ENCODE results near the gene ZNF525. TPM values are rescaled to one million over a fixed set of nuclear protein-coding genes. Genes with fewer than 3 reads are reported as not detected.
"Not testable (repeated sequence)": the region's sequence is repeated elsewhere in the genome, so short reads cannot be mapped to it uniquely, and the experiment has no call there.

Gene ZNF525
- total and polyA plus RNA-seq, 7 experiments from 2014 or later, result 11.5 to 33.7 (median 19.7) TPM

DNA sequence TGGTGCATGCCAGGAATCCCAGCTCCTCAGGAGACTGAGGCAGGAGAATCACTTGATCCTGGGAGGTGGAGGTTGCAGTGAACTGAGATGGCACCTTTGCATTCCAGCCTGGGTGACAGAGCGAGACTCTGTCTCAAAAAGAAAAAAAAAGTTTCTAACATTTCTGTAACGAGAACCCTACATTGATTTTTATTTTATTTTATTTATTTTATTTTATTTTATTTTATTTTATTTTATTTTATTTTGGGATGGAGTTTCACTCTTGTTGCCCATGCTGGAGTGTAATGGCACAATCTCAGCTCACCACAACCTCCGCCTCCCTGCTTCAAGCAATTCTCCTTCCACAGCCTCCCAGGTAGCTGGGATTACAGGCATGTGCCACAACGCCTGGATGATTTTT is 21.1 kb upstream of the ZNF525 start:
- H3K27me3 Mint-ChIP-seq; intact Hi-C loops (cut with micrococcal nuclease); POLR2A ChIA-PET; H3K27ac ChIP-seq (ENCODE audit: low read depth, low read length); H3K4me3 ChIP-seq (ENCODE audit: low read length); H3K4me1 ChIP-seq (ENCODE audit: control insufficient read depth in 2 of 2, insufficient read depth in 2 of 2, low read length in 2 of 2); DNase-seq; H3K27ac Mint-ChIP-seq; H3K4me1 Mint-ChIP-seq; H3K27me3 ChIP-seq (ENCODE audit: control insufficient read depth in 2 of 2, insufficient read depth in 2 of 2, low read length in 2 of 2); H3K4me3 Mint-ChIP-seq; ATAC-seq: not testable (repeated sequence)
- Histone ChIP-seq H3K36me3 (ENCODE audit: control insufficient read depth in 2 of 3, insufficient read depth in 3 of 3, low read length in 3 of 3) (peaks cover 25 to 99% (median 58%) of the 10 kb centered on the region in 3 experiments), H3K9me3 (ENCODE audit: control insufficient read depth in 2 of 3, low read length in 3 of 3) (peaks cover 0 to 81% (median 4%) of the 10 kb centered on the region in 3 experiments)
- peaks cover 51 to 99% (median 92%) of the 10 kb centered on the region in 5 donors for H3K36me3 Mint-ChIP-seq
- CTCF ChIA-PET, result interaction anchor here (0.7 kb wide), 1 partner anchor 1039 kb away, joined by 3 read pairs; no protein-coding TSS in a partner anchor
- peaks cover 8 to 100% (median 78%) of the 10 kb centered on the region in 11 donors for H3K9me3 Mint-ChIP-seq

DNA sequence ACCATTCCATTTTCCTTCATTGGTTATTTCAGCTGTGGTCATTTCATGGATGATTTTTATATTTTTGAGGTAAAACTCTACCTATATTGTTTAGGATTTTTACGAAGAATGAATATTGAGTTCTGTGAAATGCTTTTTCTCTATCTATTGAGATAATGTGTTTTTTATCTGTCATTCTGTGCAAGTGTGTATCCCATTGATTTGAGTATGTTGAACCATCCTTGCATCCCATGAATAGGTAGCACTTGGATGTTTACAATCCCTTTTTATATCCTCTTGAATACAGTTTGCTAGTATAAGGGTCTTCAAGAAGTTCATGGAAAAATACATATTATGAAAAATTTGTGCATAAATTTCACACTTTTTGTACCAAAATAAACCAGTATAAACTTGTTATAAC is 9.8 kb upstream of the ZNF525 start:
- ATAC-seq (no peak), DNase-seq (no peak)
- Mint-ChIP-seq H3K4me3 (no peak overlapping the region), H3K36me3 (peaks cover 18 to 54% (median 32%) of the 10 kb centered on the region in 5 donors), H3K4me1 (peaks cover 0 to 5% (median 0%) of the 10 kb centered on the region in 7 donors), H3K27ac (no peak overlapping the region), H3K9me3 (peaks cover 12 to 94% (median 64%) of the 10 kb centered on the region in 11 donors), H3K27me3 (no peaks in the 10 kb centered on the region)
- Histone ChIP-seq H3K9me3 (ENCODE audit: control insufficient read depth in 2 of 3, low read length in 3 of 3) (peaks cover 19 to 80% (median 40%) of the 10 kb centered on the region in 3 experiments), H3K27ac (ENCODE audit: low read depth, low read length) (no peak overlapping the region), H3K27me3 (ENCODE audit: control insufficient read depth in 2 of 2, insufficient read depth in 2 of 2, low read length in 2 of 2) (no peaks in the 10 kb centered on the region), H3K4me3 (ENCODE audit: low read length) (no peak overlapping the region), H3K4me1 (ENCODE audit: control insufficient read depth in 2 of 2, insufficient read depth in 2 of 2, low read length in 2 of 2) (no peaks in the 10 kb centered on the region), H3K36me3 (ENCODE audit: control insufficient read depth in 2 of 3, insufficient read depth in 3 of 3, low read length in 3 of 3) (peaks cover 7 to 14% (median 8%) of the 10 kb centered on the region in 3 experiments)
- intact Hi-C loops (cut with micrococcal nuclease), result no loop called here
- CTCF ChIA-PET, result no interaction called here
- POLR2A ChIA-PET, result no interaction called here

DNA sequence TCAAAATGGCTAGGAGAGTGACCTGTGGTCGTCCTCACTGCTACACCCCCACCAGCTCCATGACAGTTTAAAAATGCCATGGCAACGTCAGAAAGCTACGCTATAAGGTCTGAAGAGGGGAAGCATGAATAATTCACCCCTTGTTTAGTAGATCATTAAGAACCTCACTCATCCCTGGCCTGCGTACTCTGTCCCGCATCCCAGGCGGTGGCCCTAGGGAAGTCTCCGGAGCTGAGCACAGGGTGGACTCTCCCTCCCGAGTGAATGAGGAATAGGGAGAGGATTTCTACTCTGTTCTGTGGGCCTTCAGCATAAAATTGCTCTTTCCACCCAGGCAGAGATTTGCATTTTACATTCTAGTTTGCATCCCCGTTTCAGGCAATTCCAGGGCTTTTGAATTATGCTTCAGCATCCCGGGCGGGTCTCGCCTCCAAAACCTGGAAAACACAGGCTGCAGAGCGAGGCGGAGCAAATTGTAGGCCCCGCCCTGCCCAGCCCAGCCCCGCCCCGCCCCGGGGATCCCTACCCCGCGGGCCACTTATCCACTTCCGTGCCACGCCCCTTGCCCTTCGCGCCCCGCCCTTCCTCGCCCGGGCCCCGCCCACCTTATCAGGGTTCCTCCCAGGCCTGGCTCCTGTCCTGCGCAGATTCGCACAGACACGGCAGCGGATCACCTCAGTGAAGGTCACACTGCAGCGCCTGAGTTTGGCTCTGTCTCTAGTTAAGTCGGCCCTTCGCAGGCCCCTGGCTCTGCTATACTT is 7.5 kb upstream of the ZNF525 start:
- intact Hi-C loops (cut with micrococcal nuclease), result no loop called here
- H3K4me3 Mint-ChIP-seq, result no peak overlapping the region
- Histone ChIP-seq H3K9me3 (ENCODE audit: control insufficient read depth in 2 of 3, low read length in 3 of 3) (peaks cover 9 to 57% (median 18%) of the 10 kb centered on the region in 3 experiments), H3K4me3 (ENCODE audit: low read length) (no peak overlapping the region), H3K4me1 (ENCODE audit: control insufficient read depth in 2 of 2, insufficient read depth in 2 of 2, low read length in 2 of 2) (no peaks in the 10 kb centered on the region), H3K27ac (ENCODE audit: low read depth, low read length) (no peak overlapping the region), H3K36me3 (ENCODE audit: control insufficient read depth in 2 of 3, insufficient read depth in 3 of 3, low read length in 3 of 3) (no peaks in the 10 kb centered on the region), H3K27me3 (ENCODE audit: control insufficient read depth in 2 of 2, insufficient read depth in 2 of 2, low read length in 2 of 2) (no peaks in the 10 kb centered on the region)
- ATAC-seq (no peak), DNase-seq (no peak)
- H3K36me3 Mint-ChIP-seq, result peaks cover 5 to 31% (median 11%) of the 10 kb centered on the region in 5 donors
- H3K27ac Mint-ChIP-seq, result no peak overlapping the region
- no peaks in the 10 kb centered on the region for H3K27me3 Mint-ChIP-seq
- ChIA-PET POLR2A (interaction anchor here (0.6 kb wide), 1 partner anchor 1086 kb away, joined by 3 read pairs; no protein-coding TSS in a partner anchor), CTCF (no interaction called here)
- H3K4me1 Mint-ChIP-seq, result peaks cover 0 to 5% (median 0%) of the 10 kb centered on the region in 7 donors
- H3K9me3 Mint-ChIP-seq, result peaks cover 8 to 90% (median 48%) of the 10 kb centered on the region in 11 donors

DNA sequence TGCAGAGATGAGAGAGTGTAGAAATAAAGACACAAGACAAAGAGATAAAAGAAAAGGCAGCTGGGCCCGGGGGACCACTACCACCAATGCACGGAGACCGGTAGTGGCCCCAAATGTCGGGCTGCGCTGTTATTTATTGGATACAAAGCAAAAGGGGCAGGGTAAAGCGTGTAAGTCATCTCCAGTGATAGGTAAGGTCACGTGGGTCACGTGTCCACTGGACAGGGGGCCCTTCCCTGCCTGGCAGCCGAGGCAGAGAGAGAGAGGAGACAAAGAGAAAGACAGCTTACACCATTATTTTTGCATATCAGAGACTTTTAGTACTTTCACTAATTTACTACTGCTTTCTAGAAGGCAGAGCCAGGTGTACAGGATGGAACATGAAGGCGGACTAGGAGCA is 5.4 kb upstream of the ZNF525 start:
- H3K4me1 Mint-ChIP-seq; POLR2A ChIA-PET; CTCF ChIA-PET; DNase-seq; H3K4me3 Mint-ChIP-seq; H3K4me1 ChIP-seq (ENCODE audit: control insufficient read depth in 2 of 2, insufficient read depth in 2 of 2, low read length in 2 of 2); H3K27me3 ChIP-seq (ENCODE audit: control insufficient read depth in 2 of 2, insufficient read depth in 2 of 2, low read length in 2 of 2); H3K27me3 Mint-ChIP-seq; ATAC-seq; H3K36me3 ChIP-seq (ENCODE audit: control insufficient read depth in 2 of 3, insufficient read depth in 3 of 3, low read length in 3 of 3); H3K27ac ChIP-seq (ENCODE audit: low read depth, low read length); H3K4me3 ChIP-seq (ENCODE audit: low read length): not testable (repeated sequence)
- H3K36me3 Mint-ChIP-seq, result peaks cover 0 to 20% (median 6%) of the 10 kb centered on the region in 5 donors
- peaks cover 3 to 37% (median 9%) of the 10 kb centered on the region in 3 experiments for H3K9me3 ChIP-seq (ENCODE audit: control insufficient read depth in 2 of 3, low read length in 3 of 3)
- H3K27ac Mint-ChIP-seq, result peak overlapping the region in 2 of 9 donors; percentile 37 to 38
- H3K9me3 Mint-ChIP-seq, result peaks cover 3 to 75% (median 32%) of the 10 kb centered on the region in 11 donors
- intact Hi-C loops (cut with micrococcal nuclease), result loop anchor here in 1 of 2 donors (10.0 kb wide), 1 partner anchor 395 kb away; the partner anchor contains the start of gene ZNF816

DNA sequence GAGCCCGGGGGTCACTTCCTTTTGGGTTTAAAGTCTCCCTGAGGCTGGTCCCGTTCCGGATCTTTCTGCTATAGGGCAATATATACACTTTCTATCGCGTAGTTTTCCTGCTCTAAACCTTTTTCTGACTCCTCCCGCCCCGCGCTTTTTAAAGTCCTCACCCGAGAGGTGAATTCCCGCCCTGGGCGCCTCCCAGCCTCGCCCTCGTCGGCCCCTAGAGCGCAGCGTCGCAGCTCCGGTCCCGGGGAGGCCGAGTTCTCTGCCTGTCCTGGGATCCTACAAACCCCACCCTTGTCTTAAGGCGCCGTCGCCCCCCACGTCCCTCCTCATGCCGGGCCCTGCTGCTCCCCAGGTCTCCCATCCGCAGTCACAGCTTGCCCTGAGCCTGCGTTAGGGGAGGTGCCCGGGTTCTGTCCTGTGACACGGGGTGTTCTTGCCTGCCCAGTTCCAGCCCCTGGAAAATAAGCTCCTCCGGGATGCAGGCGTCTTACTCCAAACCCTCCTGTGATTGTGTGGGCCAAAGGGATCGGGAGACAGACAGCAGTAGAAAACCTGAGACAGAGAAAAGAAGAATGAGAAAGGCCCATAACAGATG is 491 bp downstream of the ZNF525 start:
- intact Hi-C loops (cut with micrococcal nuclease), result loop anchor here (1.0 to 10.0 kb wide), 12 partner anchors 29 to 676 kb away; partner anchors contain the start of genes ZNF761 (in 2 of the 2), ZNF765 (in 2 of the 2), ZNF813 (in 2 of the 2) and ZNF845 (in 2 of the 2)
- peaks cover 0 to 5% (median 0%) of the 10 kb centered on the region in 3 experiments for H3K9me3 ChIP-seq (ENCODE audit: control insufficient read depth in 2 of 3, low read length in 3 of 3)
- CTCF ChIA-PET, result no interaction called here
- H3K27ac Mint-ChIP-seq, result peak overlapping the region; percentile 91 to 98 (median 94)
- peak in 1 of 9 donors; percentile 42 for DNase-seq
- peak; percentile 37 for ATAC-seq
- H3K27me3 ChIP-seq (ENCODE audit: control insufficient read depth in 2 of 2, insufficient read depth in 2 of 2, low read length in 2 of 2), result no peaks in the 10 kb centered on the region
- peaks cover 0 to 60% (median 16%) of the 10 kb centered on the region in 11 donors for H3K9me3 Mint-ChIP-seq
- no peaks in the 10 kb centered on the region for H3K4me1 ChIP-seq (ENCODE audit: control insufficient read depth in 2 of 2, insufficient read depth in 2 of 2, low read length in 2 of 2)
- peaks cover 0 to 1% (median 0%) of the 10 kb centered on the region in 3 experiments for H3K36me3 ChIP-seq (ENCODE audit: control insufficient read depth in 2 of 3, insufficient read depth in 3 of 3, low read length in 3 of 3)
- H3K4me3 Mint-ChIP-seq, result peak overlapping the region; percentile 94 to 98 (median 96)
- peak overlapping the region; percentile 96 for H3K4me3 ChIP-seq (ENCODE audit: low read length)
- H3K27ac ChIP-seq (ENCODE audit: low read depth, low read length), result peak overlapping the region; percentile 80
- peaks cover 8 to 38% (median 24%) of the 10 kb centered on the region in 5 donors for H3K36me3 Mint-ChIP-seq
- POLR2A ChIA-PET, result interaction anchor here (1.1 kb wide), 1 partner anchor 26 kb away, joined by 3 read pairs; no protein-coding TSS in a partner anchor
- peaks cover 16 to 35% (median 31%) of the 10 kb centered on the region in 7 donors for H3K4me1 Mint-ChIP-seq
- no peaks in the 10 kb centered on the region for H3K27me3 Mint-ChIP-seq

DNA sequence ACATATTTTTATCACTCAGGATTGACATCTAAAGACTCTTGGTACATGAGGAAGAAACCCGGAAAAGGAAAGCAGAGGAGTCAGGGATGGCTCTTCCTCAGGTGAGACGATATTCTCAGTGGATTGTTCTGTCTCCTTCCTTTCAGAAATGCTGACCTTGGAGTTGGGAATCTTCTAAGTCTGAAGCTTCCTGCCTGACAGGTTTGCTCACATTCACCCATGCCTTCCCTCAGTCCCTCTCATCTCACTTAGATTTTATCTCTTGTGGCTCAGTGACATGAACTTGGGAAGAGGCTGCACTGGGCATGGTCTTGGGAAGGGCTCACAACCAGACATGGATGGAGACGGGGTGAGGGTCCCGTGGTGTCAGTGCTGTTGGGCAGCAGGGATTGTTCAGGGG is 6.7 kb downstream of the ZNF525 start:
- intact Hi-C loops (cut with micrococcal nuclease), result no loop called here
- POLR2A ChIA-PET, result no interaction called here

More for the DNA sequence above, 6.7 kb downstream of the ZNF525 start:
- CTCF ChIA-PET, result no interaction called here
- H3K4me1 ChIP-seq (ENCODE audit: control insufficient read depth in 2 of 2, insufficient read depth in 2 of 2, low read length in 2 of 2), result no peaks in the 10 kb centered on the region
- H3K27me3 ChIP-seq (ENCODE audit: control insufficient read depth in 2 of 2, insufficient read depth in 2 of 2, low read length in 2 of 2), result no peaks in the 10 kb centered on the region
- H3K27ac ChIP-seq (ENCODE audit: low read depth, low read length), result no peak overlapping the region
- Mint-ChIP-seq H3K36me3 (peaks cover 39 to 81% (median 75%) of the 10 kb centered on the region in 5 donors), H3K9me3 (peaks cover 5 to 86% (median 24%) of the 10 kb centered on the region in 11 donors), H3K27me3 (no peaks in the 10 kb centered on the region), H3K27ac (no peak overlapping the region), H3K4me1 (peaks cover 5 to 16% (median 11%) of the 10 kb centered on the region in 7 donors), H3K4me3 (no peak overlapping the region)
- H3K36me3 ChIP-seq (ENCODE audit: control insufficient read depth in 2 of 3, insufficient read depth in 3 of 3, low read length in 3 of 3), result peaks cover 0 to 48% (median 17%) of the 10 kb centered on the region in 3 experiments
- no peak for DNase-seq
- no peak for ATAC-seq
- H3K4me3 ChIP-seq (ENCODE audit: low read length), result no peak overlapping the region
- peaks cover 0 to 5% (median 5%) of the 10 kb centered on the region in 3 experiments for H3K9me3 ChIP-seq (ENCODE audit: control insufficient read depth in 2 of 3, low read length in 3 of 3)
